GM18511 (cell line): ENCODE measurements around the gene CRADD.
"Not testable (repeated sequence)": the region's sequence is repeated elsewhere in the genome, so short reads cannot be mapped to it uniquely, and the experiment has no call there.

ENCODE experiments used
- ATAC-seq: cut with Tn5 transposase; IDR thresholded peaks from one replicate; pipeline ENCODE4 v1.9.1; 2021; ENCODE audit warnings: mild to moderate bottlenecking, moderate library complexity; ENCODE audit not compliant: unreplicated experiment

Gene CRADD

DNA sequence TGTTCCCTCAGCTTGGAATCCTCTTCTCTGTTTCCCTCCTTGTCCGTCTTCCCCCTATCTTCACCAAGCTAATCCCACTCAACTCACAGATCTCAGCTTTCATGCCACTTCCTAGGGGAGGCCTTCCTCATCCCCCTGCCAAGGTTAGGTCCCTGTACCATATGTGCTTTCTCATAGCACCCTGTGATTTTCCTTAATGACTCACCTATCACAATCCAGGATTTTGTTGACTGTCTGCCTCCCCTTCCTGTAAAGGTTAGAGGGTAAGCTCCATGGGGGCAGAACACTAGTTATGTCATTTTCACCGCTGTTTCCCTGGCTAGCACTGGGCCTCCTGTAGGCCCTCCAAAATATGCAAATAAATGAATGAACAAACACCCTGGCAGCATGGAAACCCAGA is 57.6 kb downstream of the CRADD start:
- no peak for ATAC-seq

GRCh38 chr12:93736640-93737178 is 59.5 kb downstream of the CRADD start:
- no peak for ATAC-seq

DNA sequence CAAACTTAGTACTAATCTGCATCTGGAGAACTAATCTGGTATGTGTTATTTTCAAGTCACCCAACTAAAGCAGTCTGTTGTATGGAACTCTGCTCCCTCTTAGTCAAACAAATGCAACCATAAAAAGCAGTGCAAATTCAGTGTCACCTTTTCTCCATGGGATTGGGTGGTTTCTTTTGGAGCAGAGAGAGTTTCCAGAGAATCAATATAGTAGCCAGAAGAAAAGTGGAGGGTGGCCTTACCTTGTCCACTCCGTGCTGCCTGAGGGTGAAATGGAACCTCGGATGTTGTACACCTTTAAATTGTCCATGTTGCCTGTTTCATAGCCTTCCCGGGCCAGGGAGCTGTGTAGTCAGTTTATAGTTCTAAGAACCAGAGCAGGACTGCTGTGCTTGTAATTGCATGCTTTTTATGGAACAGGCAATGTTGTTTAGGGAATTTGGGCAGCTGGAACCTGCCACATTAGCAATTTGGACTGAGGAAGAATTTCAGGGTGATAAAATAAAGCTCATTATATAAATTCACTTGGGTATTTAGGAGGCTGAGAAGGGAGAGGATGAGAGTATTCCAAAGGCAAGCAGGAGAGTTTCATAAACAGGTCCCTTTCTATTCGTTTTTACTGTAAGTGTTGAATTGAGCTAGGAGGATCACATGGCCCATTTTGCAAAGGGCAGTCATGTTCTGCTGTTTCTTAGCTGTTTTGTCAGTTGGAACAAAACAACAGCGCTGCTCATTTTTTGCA is 60.5 kb downstream of the CRADD start:
- no peak for ATAC-seq

GRCh38 chr12:93738199-93739058 is 61.3 kb downstream of the CRADD start:
- no peak for ATAC-seq

DNA sequence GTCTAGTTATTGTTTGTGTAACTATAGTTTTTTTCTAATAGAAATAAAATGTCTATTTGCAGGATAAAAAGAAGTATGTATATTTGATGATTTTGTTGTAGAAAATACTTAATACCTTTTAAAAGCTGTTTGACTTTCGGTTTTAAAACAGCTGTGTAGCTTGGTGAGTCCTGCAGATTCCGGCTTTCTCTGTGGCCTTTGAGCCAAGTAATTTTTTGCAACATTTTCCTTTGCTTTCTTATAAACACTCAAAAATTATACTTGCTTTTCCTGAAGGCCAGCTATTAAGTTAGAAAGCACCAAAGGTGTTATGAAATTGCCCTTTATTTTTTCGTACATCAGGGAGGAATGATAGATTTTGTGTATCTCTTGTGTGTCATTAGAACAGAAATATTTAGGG is 63.6 kb downstream of the CRADD start:
- no peak for ATAC-seq

DNA sequence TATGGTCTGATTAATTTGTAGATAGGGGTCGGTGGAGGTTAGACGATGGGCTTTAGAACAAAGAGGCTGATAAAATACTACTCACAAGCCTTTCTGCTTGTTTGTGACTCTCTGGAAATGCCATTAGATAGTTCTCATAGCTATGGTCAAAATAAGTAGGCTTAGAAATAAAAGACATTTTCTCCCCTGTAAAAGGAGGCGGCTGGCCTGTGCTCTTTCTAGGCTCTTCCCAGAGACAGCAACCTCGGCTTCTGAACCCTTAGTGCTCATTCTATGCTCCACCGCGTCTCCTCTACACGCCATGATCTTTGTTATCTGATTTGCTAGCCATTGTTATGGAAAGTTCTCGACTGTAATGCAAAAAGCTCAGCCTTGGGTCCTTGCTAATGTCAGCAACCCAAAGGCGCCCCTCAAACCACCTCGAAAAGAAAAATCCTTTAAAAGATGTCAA is 64.5 kb downstream of the CRADD start:
- peak; percentile 25 for ATAC-seq

DNA sequence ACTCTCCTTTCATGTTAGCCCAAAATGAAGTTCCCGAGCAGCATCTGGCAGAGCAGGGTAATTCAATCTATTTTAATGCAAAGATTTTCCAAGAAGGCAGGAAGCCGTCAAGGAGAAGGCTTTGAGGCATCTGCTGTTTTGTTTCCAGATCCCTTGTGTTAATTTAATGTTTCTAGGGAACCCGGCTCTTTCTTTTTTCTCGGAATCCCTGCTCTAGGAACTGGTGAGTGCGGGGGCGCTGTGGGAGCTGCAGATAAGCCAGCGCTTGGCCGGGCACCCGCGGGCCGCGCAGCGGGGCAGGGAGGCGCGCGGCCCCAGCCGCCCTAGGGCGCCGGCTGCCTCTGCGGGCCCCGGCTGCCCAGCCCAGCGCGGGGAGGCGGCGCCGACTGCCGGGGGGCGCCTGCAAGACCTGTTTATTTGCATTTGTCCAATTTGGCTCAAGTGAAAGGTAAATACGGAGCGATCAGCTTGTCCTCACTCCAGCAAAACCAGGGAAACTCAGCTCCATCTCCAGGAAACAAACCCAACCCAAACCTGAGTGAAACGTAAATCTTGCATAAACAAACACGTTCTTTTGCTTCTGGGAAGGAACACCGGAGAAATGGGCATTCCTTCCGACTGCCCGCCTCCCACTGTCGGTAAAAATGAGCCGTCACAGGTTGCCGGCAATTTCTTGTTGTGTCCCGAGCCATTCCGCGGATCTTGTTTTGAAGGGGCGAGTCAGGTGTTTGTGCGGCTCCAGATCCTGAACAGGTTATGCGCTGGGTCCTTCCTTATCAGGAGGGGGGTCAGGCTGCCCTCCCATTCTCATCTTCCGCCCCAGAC is 65.1 kb downstream of the CRADD start:
- ATAC-seq, result peak; percentile 96

- ATAC-seq, result no peak
Observed at GRCh38 chr12:93743229-93743998, 66.2 kb downstream of the CRADD start.

DNA sequence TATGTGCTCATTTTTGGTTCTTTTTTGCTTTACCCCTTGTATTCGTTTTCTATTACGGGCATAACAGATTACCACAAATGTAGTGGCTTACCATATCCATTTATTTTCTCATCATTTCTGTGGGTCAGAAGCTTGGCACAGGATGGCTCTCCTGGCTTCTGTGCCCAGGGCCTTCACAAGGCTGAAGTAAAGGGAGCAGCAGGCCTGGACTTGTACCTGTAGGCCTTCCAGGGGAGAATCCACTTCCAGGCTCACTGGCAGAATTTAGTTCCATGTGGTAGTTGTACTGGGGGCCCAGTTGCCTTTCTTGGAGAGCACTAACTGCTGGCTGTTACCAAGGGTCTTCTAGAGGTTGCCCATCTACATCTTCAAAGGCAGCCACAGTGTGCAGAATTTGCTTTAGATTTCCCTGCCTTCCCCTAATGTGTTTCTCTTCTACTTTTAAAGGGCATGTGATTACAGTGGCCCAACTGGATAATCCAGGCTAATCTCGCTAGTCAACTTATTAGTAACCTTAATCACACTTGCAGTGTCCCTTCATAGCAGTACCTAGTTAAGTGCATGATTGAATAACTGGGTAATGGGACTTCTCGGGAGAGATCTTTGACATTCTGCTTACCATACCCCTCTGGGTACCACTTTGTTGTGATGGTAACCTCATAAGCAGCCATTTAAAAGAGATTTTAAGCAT is 67.0 kb downstream of the CRADD start:
- ATAC-seq, result no peak

DNA sequence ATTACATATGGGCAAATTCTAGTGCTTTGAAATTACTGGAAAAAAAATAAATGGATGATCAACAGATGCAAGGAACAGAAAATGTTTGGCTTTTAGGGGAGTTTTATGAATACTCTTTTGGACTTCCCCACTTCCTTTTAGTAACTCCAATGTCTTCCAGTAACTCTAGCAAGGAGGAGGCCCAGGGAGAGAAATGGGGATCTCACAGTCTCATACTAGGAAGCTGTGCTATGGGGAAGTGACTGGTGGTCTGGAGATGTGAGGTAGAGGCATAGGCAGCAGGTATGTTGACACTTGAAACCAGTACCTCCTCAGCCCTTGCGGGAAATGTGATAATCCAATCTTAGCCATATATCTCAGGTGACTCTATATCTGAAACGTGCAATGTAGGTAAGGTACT is 68.1 kb downstream of the CRADD start:
- ATAC-seq, result no peak

GRCh38 chr12:93746572-93747168 is 69.5 kb downstream of the CRADD start:
- no peak for ATAC-seq

DNA sequence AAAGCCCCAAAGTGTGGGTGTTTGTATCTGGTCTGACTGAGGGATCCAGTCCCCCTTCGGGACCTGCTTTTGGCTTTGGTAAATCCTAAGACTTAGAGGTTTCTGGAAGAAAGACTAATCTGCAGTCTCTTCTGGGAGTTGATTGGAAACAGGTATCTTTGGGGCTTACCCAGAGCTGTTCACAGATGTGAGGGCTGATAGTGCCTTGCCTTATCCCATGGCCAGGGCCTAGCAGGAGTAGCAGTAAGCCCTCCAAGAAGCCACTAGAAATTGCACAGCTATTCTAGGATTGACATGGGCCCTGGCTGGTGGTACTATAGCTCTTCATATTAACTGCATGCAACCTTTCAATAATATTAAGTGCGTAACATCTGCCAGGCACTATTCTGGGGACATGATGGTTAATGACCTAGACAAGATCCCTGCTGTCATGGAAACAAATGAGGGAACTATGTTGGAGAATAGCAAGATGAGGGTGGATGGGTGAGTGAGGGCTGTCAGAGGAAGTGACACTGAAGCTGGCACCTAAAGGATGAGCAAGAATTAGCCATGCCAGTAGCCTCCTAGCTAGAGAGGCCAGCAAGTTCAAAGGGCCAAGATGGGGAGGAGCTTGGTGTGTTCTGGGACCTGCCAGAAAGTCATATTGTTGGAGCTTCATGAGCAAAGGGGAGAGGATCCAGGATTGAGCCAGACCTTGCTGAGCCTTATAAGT is 71.7 kb downstream of the CRADD start:
- no peak for ATAC-seq

- no peak for ATAC-seq
Observed at GRCh38 chr12:93749515-93749914, 72.3 kb downstream of the CRADD start.

DNA sequence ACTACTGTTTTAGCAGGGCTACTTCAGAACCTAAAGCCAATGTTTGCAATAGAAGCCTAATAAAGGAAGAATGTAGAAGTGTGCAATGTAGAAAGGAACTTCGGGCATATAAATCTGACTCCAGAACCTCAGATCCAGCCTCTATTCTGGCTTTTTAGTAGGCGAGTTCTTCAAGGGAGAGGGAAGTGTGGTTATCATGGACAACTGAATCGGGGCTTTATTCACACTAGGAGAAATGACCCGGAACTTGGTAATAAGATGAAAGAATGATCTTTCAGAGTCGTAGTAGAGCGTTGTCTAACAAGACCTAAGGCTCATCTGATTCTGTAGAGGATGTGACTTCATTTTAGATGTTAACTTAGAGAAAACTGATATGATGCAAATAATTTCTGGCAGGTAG is 72.9 kb downstream of the CRADD start:
- no peak for ATAC-seq

DNA sequence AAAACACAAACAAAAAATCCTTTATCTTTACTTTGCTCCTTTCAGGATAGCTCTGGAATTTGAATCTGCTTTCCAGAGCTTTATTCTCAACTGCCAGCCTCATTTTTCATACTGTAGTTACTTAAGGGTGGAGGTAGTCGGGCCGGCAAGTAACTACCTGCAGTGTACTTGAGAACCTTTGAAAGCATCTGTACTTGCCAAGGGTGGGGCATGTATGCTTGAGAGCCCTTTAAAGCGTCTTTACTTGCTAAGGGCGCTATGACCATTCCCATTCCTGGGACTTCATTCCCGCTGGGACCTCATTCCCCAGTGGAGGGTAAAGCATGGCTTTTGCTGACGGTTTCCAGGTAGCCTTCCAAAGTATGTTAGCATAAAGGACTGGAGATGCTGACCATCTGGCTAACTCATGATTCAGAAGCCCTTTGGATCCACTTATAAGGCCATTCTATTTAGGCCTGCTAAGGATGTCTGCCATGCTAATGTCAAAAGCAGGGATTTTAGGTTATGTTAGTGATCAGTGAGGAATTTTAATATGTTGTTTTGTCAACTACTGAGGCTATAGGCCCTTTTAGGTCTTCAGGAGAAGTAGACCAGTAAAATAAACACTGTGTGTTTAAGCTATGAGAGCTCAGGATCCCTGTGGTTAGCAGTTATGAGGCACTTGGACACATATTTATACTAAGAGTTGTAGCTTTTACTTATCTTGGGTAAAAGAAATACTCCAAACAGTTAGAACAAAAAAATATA is 74.9 kb downstream of the CRADD start:
- no peak for ATAC-seq

DNA sequence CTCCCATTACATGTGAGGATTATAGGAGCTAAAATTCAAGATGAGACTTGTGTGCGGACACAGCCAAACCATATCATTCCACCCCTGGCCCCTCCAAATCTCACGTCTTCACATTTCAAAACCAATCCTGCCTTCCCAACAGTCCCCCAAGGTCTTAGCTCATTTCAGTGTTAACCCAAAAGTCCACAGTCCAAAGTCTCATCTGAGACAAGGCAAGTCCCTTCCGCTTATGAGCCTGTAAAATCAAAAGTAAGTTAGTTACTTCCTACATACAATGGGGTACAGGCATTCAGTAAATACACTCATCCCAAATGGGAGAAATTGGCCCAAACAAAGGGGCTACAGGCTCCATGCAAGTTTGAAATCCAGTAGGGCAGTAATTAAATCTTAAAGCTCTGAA is 76.1 kb downstream of the CRADD start:
- no peak for ATAC-seq

GRCh38 chr12:93753838-93754429 is 76.8 kb downstream of the CRADD start:
- ATAC-seq, result no peak

- ATAC-seq, result not testable (repeated sequence)
Observed at GRCh38 chr12:93754859-93755258, 77.7 kb downstream of the CRADD start.
